Glomerular visceral epithelial cell (primary cell): Measurements from ENCODE around the gene TJAP1.

Experiments
- DNase-seq: peaks from one replicate; pipeline ENCODE4 v3.0.0-alpha.2; 2016; ENCODE audit errors: extremely low spot score

Gene TJAP1

GRCh38 chr6:43504756-43505593 lies 27.6 kb downstream of the TJAP1 start:
- DNase-seq, result no peak

- no peak for DNase-seq
Observed at GRCh38 chr6:43505718-43506117, 28.3 kb downstream of the TJAP1 start.

- DNase-seq, result no peak
Observed at GRCh38 chr6:43506171-43506570, 28.8 kb downstream of the TJAP1 start.

- peak; percentile 84 for DNase-seq
Observed at GRCh38 chr6:43506667-43507471, 29.5 kb downstream of the TJAP1 start.

- no peak for DNase-seq
Observed at GRCh38 chr6:43508481-43509141, 31.2 kb downstream of the TJAP1 start.

GRCh38 chr6:43509142-43509983 lies 32.0 kb downstream of the TJAP1 start:
- no peak for DNase-seq

GRCh38 chr6:43509984-43510826 lies 32.8 kb downstream of the TJAP1 start, which contains the start of gene LRRC73:
Gene LRRC73 (minus strand): TSS chr6:43510346. CDS start chr6:43509785, 561 bp downstream.
- DNase-seq, result peak; percentile 82

GRCh38 chr6:43510827-43511163 lies 33.4 kb downstream of the TJAP1 start:
- DNase-seq, result no peak

GRCh38 chr6:43511824-43512415 lies 34.5 kb downstream of the TJAP1 start:
- DNase-seq, result no peak

- no peak for DNase-seq
Observed at GRCh38 chr6:43515808-43516207, 38.4 kb downstream of the TJAP1 start.

- DNase-seq, result no peak
Observed at GRCh38 chr6:43516367-43516696, 39.0 kb downstream of the TJAP1 start.

- DNase-seq, result peak; percentile 98
Observed at GRCh38 chr6:43516697-43517504, 39.5 kb downstream of the TJAP1 start, which contains the start of the genes POLR1C and YIPF3. Gene POLR1C (plus strand): TSS chr6:43517089. CDS start chr6:43517110, 21 bp downstream. Gene YIPF3 (minus strand): TSS chr6:43516926. CDS start chr6:43516807, 119 bp downstream.

GRCh38 chr6:43517505-43518357 lies 40.4 kb downstream of the TJAP1 start:
- no peak for DNase-seq

GRCh38 chr6:43520097-43520496 lies 42.7 kb downstream of the TJAP1 start:
- no peak for DNase-seq

GRCh38 chr6:43521836-43522235 lies 44.5 kb downstream of the TJAP1 start:
- DNase-seq, result no peak

- no peak for DNase-seq
Observed at GRCh38 chr6:43522547-43523261, 45.3 kb downstream of the TJAP1 start.

GRCh38 chr6:43523284-43523683 lies 45.9 kb downstream of the TJAP1 start:
- DNase-seq, result no peak
